COR-L47 (cell line): Measurements from ENCODE around the gene SAPCD1.
"Not testable (repeated sequence)": the region's sequence is repeated elsewhere in the genome, so short reads cannot be mapped to it uniquely, and the experiment has no call there.

ENCODE experiments used
- DNase-seq: peaks from one replicate; lab custom pipeline; 2025; lab: John Stamatoyannopoulos, UW

Gene SAPCD1

DNA sequence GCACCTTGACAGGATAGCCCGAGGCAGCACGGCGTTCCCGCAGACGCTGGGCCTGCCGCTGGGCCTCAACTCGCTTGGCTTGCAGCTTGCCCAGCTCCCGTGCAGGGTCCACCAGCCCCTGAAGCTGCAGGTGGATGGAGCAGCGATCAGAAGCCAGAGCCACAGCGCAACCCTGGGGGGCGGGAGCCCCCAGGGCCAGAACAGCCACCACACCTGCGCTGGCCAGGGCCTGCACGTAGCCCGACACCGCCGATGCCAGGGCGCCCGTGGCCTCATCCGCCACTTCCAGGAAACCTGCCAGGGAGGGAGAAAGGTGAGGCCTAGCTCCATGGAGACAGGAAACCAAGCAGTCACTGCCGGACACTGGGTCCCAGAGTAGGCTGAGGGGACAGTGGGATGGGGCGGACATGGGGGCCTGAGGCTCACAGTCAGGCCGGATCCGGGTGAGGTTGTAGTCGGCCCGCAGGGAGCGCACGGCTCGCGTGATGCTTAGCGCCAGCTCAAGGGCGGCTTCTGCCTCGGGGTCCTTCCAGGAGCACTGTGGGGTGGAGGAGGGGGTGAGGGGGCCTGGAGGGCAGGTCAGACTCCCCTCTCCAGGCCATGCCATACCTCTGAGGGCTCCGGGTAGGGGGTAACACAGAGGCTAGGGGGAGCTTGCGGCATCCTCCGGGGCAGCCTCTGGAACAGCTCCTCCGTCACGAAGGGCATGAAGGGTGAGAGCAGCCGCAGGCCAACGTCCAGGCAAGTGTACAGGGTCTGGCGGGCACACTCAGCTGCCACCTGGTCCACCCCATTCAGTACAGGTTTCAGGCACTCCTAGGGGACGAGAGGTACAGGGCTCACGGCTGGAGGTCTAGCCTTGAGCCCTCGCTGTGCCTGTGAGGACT lies 16.8 kb downstream of the SAPCD1 start:
- no peak for DNase-seq

DNA sequence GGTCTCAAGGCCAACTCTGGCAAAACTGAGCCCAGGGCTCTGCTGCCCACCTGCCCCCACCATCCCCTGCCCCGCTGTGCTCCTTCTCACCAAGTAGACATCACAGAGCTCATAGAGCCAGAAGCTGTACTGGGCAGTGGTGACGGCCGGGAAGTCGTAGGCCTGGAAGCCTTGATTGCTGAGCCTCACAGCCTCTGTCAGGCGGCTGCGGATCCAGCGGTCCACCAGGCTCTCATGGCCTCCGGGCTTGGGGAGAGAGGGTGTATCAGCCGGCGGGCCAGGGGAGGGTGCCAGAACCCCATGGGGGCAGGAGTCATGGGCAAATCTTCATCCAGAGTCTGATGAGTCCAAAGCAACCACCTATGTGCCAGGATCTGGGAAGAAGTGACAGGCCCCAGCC lies 17.5 kb downstream of the SAPCD1 start:
- no peak for DNase-seq

DNA sequence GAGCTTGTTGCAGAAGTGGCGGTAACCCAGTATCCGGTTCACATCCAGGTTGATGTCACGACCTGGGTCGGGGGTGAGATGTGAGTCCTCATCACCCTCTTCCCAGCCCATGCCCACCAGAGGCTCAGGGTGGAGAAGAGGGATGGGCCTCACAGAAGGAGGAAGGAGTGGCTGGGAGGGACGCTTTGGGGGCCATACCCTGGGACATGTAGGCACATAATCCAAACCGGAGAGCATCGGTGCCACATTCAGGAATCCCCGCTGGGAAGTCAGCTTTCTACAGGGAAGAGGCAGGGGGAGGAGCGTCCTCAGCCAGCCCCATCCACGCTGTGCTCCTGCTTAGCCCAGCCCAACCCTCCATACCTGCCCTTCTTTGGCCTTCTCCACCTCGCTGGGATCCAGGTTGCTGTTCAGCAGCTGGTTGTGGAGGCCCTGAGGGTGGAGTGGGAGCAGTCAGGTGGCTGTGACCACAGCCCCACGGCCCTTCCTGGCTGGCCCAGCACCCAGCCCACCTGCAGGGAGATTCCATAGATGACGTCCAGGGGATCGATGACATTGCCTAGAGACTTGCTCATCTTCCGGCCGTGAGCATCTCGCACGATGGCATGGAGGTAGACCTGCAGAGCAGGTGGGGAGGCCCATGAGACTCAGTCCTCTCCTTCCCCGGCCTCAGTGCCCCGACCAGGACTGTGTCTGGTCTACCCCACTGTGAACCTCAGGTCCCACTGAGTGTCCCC lies 18.2 kb downstream of the SAPCD1 start:
- no peak for DNase-seq

DNA sequence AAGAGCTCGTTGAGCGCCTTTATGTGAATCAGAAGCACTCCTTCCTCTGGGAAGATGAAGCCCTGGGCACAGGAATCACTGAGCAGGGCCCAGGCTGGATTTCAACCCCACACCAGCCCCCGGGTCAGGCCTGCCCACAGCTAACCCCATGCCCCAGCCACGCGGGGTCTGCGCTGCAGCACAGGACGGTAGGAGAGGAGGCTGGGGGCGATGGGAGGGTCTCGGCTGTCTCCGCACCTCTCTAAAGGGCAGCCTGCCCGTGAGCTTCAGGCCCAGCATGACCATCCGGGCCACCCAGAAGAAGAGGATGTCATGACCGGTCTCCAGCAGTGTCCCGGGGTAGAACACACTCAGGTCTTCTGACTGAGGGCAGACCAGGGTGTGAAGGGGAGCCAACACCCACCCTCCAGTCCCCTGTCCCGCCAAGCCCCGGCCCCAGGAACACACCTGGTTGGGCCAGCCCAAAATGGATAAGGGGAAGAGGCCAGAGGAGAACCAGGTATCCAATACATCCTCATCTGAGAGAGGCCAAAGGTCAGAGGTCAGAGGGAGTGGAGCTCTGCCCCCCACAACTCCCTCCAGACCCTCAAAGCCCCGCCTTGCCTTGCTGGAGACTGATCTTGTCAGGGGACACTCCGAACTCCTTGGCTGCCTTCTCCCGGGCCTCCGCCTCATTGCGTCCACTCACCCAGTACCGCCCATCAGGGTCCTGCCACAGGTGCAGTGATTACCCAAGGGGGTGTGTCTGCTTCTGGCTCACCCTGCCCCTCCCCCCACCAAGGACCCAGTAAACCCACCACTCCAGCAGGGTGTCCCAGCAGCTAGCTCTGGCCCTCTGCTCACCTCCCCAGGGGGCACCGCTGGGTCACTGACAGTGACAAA lies 19.0 kb downstream of the SAPCD1 start:
- no peak for DNase-seq

DNA sequence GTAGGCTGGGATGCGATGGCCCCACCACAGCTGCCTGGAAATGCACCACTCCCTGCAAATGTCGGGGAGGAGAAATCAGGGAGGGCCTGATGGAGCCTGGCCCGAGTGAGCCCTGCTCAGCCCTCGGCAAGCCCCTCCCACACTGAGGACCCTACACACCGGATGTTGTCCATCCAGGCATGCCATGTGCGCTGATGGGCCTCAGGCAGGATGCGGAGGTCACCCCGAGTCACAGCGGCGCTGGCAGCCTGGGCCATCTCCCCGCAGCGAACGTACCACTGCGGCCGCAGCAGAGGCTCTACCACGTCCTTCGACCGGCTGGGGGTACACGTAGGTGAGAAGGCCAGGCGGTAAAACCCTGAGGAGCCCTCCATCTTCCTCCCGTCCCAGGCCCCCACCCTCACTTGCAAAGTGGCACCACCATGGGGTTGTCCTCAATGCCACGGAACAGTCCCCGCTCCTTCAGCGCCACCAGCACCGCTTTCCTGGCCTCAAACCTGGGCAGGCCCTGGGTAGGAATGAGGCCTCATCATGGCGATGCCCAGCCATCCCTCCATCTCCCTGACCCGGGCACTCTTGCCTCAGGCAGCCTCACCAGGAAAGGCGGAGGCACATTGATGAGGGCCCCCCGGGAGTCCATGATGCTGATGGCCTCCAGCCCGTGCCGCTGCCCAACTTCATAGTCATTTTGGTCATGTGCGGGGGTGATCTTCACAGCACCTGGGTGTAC lies 19.8 kb downstream of the SAPCD1 start:
- no peak for DNase-seq

DNA sequence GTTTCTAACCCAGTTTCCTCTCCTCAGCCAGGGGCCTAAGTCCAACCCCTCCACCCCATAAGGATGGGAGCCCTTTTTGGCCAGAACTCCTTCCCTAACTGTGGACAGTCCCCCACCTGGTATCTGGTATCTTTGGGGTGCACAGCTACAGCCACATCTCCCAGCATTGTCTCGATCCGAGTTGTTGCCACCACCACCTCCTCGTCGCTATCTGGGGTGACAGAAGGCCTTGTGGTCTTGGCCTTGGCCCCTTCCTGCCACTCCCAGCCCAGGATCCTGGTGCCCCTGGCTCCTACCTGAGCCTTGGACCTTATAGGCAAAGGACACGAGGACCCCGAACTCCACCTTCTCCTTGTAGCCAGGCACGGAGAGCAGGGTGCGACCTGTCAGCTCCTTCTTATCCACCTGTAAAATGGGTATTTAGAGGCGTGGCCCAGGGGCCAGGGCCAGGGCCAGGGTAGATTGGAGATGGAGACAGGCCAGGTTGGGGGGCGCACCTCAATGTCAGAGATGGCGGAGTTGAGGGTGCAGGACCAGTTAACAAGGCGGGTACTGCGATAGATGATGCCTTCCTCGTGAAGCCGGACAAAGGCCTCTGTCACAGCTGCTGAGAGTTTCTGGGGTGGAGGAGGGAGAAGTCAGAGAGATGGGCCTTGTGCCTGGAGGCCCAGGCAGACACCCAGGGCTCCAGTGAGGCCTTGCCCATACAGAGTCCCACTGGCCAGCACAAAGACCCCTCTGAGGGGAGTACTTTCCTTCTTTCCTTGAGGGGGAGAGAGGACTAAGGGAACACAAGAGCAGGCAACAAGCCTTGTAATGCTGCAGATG lies 21.9 kb downstream of the SAPCD1 start:
- no peak for DNase-seq

DNA sequence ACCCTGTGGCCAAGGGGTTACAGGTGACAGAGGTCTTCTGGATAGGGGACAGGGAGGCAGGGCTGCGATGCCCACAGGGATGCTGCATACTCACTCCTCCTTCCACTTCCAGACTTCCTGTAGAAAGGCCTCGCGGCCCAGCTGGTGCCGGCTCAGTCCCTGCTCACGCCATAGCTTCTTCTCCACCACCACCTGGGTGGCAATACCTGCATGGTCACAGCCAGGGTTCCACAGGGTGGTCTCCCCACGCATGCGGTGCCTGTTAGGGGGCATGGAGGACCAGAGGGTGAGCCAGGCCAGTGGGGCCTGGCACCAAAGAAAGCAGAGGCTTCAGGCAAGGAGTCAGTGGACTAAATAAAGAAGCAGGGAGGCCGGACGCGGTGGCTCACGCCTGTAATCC lies 23.0 kb downstream of the SAPCD1 start:
- no peak for DNase-seq

DNA sequence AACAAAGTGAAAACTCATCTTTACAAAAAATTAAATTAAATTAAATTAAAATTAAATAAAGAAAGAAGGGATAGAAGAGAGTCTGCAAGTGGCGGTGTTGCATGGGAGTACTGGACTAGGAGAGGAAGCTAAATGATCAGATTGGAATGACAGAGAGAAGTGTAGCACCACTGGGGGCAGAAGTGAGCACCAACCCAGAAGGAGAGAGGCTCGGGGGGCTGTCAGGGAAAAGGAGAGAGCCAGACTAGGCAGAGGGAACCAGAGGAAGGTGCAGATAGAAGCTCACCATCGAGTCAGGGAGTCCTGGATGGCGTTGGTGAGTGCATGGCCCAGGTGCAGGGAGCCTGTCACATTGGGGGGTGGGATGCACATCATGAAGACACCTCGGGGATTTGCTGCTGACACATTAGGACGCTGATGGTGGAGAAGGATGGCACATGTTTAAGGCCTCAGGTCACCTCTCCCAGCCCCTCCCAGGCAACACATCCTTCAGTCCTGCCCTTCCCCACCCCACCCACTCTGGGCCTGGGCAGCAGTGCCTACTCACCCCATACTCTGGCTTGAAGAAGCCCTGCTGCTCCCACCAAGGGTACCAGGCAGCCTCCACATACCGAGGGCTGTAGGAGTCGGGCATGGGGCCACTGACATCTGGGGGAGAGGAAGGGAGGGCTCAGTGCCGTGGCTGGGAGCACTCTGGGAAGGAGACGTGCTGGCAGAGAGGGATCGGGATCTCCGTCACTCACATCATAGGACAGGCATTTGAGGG lies 29.1 kb downstream of the SAPCD1 start:
- peak; percentile 33 for DNase-seq

DNA sequence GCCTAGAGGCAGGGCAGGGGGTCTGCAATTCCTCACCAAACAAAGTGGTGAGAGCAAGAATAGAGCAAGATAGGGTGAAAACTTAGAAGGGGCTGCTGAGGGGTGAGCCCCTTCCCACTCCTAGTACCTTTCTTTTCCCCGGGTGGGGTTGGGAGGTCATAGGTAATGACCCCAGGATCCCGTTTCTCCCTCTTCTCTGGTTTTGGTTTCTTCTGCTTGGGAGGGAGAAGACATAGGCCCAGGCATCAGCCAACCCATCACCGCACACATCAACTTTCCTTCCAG lies 29.6 kb downstream of the SAPCD1 start:
- no peak for DNase-seq

DNA sequence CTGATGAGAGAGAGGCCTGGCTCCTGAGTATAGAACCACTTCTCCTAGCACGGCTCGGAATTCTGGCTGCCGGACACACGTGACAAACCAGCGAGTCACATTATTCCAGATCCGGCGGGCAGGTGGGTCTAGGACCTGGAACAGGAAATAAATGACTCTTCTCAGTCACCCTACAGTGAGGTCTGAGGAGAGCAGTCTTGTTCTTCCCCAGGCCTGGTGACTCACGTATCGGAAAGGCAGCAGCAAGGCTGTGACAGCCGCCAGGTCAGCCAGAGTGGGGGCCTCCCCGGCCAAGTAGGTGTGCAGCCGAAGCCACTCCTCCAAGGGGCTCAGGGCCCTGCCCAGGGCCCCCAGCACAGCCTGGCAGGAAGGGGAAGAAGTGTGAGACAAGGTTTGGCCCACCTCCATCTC lies 30.3 kb downstream of the SAPCD1 start:
- DNase-seq, result no peak

DNA sequence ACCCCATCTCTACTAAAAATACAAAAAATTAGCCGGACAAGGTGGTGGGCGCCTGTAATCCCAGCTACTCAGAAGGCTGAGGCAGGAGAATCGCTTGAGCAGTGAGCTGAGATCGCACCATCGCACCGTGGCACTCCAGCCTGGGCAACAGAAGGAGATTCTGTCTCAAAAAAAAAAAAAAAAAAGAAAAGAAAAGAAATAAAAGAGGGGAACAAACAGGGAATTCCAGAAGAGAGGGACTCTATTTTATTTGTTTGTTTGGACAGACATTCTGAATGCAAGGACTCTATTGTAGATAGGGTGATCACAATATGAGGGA lies 31.4 kb downstream of the SAPCD1 start:
- not testable (repeated sequence) for DNase-seq

DNA sequence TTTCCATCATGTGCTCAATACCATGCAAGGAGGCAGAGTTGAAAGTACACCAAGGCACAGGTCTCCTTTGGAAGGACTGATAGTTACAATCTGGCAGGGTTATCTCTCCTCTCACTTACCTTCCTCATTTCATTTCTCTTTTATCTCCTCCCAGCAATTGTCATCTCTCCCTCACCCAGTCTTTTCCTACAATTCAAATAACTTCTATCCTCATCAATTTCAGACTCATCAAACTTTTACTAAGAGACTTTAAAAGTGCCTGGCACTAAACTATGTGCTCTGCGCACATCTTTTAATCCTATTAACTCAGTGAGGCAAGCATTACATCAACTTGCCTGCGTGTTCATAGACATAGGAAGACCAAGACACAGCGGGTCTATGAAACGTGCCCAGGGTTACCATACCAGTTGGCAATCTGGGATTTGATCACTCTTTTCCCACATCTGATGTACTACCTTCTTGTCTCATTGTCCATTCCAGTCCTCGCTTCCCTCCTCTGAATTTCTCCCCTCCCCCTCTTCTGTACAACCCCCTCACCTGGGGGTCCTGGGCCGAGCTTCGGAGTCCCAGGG lies 31.9 kb downstream of the SAPCD1 start:
- no peak for DNase-seq

DNA sequence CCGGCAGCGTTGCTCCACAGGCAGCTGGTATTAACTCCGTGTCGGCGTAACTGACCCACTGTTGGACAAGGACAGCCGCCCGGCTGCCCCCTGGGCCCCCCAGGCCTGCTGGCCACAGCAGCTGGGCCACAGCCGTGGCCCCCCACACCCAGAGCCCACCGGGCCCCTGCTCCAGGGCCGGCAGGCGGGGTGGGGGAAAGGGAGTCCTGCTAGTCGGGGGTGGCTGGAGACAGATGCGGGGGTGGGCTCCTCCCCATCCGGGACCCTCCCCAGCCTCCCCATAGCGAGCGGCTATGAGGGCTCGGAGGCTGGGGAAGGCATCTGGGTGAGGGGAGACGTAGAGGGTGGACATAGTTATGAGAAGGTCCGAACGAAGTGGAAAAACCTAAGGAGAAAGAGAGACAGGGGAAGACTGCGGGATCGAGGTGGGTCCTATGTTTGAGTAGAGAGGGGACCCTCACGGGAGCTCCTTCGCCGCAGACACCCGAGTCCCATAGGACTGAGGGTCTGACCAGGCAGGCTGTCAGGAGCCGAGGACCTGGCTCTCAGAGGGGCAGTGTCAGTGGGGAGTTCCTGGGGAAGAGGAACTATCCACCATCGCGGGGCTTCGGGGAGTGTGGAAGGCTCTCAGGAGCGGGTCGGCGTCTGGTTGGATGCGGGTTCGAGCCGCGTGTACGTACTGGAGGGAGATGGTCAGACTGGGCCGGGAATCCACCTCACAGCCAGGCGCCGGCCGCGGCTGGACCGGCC lies 32.6 kb downstream of the SAPCD1 start:
- no peak for DNase-seq

DNA sequence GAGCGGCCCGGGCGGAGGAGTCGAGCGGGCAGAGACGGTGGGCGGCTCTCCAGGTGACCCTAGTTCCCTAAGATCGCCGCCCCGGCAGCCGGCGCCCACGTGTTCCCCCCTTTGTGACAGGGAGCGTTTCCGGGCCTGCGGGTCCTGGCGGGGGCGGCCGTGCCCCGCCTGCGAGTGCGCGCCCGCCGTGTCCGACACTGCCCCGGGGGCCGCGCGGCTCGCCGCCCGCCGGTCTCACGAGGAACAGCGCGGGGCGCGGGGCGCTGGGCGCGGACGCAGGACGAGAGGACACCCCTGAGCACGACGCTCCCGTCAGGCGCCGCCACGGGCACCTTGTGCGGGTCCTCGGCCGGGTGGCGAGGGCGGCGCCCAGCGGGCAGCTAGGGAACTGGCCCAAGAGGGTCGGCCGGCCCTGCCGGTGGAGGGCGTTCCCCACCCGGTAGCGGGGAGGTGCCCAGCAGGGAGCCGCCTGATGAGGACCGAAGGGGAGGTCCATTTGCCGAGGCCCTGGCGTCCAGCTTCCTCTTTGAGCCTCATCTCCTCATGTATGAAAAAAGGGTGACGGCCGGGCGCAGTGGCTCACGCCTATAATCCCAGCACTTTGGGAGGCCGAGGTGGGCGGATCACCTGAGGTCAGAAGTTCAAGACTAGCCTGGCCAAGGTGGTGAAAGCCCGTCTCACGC lies 33.3 kb downstream of the SAPCD1 start, which contains the start of gene VARS1:
TSS of gene VARS1 (minus strand) at position 137 of the 683 bp plus-strand sequence. CDS start 535 bp downstream, outside the sequence.
- peak; percentile 93 for DNase-seq

DNA sequence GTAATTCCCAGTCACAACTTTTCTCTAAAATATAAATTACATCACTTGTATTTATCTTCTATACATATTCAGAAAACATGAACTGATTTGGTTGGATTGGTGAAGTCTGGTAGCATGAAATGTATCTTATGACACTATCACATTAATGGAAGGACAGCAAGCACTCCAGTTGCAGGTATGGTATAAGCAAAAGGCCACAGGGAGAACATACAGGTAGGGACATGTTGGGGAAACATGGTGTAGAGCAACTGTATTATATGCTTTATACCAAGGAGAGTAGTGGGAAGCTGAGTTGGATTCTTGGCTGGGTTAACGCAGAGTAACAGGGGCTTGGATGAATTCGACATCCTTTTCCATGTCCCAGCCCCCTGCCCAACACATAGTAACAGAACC lies 34.5 kb downstream of the SAPCD1 start:
- no peak for DNase-seq

DNA sequence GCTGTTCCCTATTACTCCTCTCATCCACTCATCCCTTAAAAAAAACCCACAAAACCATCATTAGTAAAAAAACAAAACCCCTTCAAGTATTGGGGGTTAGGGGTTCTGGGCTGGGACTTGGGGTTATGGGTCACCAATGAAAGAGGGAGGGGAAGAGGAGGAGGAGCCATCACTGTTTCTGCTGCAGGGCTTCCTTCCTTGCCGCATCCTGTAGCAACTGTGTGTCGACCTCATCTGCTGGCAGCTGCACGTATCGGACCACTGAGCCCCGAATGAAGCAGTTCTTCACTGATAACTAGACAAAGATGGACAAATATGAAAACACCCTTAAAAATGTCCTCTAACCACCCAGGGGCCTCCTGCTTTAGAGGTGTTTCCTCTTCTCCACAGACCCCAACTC lies 35.1 kb downstream of the SAPCD1 start:
- no peak for DNase-seq

DNA sequence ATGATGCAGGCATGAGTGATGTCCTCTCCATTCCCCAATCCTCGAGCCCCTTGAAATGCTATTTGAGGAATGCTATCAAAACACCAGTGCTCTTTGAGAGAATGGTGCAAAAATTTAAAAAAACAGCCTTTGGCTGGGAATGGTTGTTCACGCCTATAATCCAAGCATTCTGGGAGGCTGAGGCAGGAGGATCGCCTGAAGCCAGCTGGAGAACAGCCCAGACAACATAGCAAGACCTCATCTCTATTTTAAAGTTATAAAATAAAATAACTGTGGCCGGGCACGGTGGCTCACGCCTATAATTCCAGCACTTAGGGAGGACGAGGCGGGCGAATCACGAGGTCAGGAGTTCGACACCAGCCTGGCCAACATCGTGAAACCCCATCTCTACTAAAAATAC lies 37.3 kb downstream of the SAPCD1 start:
- no peak for DNase-seq
